Pancreas (tissue), 10 donors: ENCODE results near the gene MISP. TPM values are rescaled to one million over a fixed set of nuclear protein-coding genes. Genes with fewer than 3 reads are reported as not detected.

Source experiments
- ATAC-seq, 4 donors: fragments of 200-7000 bp; cut with Tn5 transposase; one replicate each; pipeline versions ENCODE4 v1.8.0 to v1.9.1; 2020; ENCODE audit warnings: mild to moderate bottlenecking in 4 of 4, moderate library complexity in 4 of 4
- DNase-seq, 6 donors: peaks; one replicate each; pipeline ENCODE4 v3.0.0-alpha.2; 2020
- FAIRE-seq: peaks from 2 replicates; lab custom pipeline; 2012; peaks lifted over from hg19 to GRCh38; lab: Jason Lieb, UNC
- H3K27ac ChIP-seq, 4 donors: fragments of 200-600 bp; sonication (generic); 1 replicate in 3 of 4; 2 replicates in 1 of 4; pipeline versions ENCODE4 v1.5.0 to v1.8.0; 2020
- H3K27me3 ChIP-seq, 4 donors: fragments of 200-600 bp; one replicate each; pipeline ENCODE4 v1.8.0; 2021
- H3K36me3 ChIP-seq, 3 donors: fragments of 200-600 bp; sonication (generic) in 1 of 3; one replicate each; pipeline versions ENCODE4 v1.5.0 to v1.8.0; 2020 to 2021
- H3K4me1 ChIP-seq, 3 donors: fragments of 200-600 bp; one replicate each; pipeline ENCODE4 v1.8.0; 2021
- H3K4me3 ChIP-seq, 4 donors: fragments of 200-600 bp; sonication (generic) in 2 of 4; one replicate each; pipeline versions ENCODE4 v1.5.0 to v1.8.0; 2020 to 2021
- H3K9me3 ChIP-seq, 4 donors: fragments of 200-600 bp; one replicate each; pipeline ENCODE4 v1.8.0; 2021
- CTCF ChIP-seq, 4 donors: fragments of 200-600 bp; sonication (generic) in 3 of 4; IDR thresholded peaks; one replicate each; pipeline versions ENCODE4 v1.5.0 to v1.8.0; 2021; ENCODE audit warnings: antibody characterized with exemption in 4 of 4
- WGBS, 2 donors: extraction: QIAGEN DNeasy Blood & Tissue Kit; methylation state at CpG; one replicate each; pipeline ENCODE4 v1.1.7; 2013; 5-methylcytosine and 5-hydroxymethylcytosine counted together
- intact Hi-C, 3 donors: fragments of 100-400 bp; cut with DNase I; formaldehyde crosslinking; loops; one replicate each; pipeline versions ENCODE4 v1.11.1 to v1.14.2; 2022
- polyA plus RNA-seq, 2 donors: library from polyadenylated mRNA; stranded (reverse); fragments of 200-250 nt; gene quantifications; one replicate each; pipeline ENCODE4 v1.2.3, GENCODE V29; 2013
- total RNA-seq, 6 donors: library from RNA; stranded (reverse); fragmentation: NEBNext Ultra II Directional in 4 of 6; extraction: Animal tissue kit (Norgen Biotek cat#: 25700) in 4 of 6; gene quantifications; one replicate each; pipeline versions ENCODE4 v1.2.1 to v1.2.4, GENCODE V29; 2021 to 2023
- donor health status: healthy with polysubstance abuse.
- donor health status: DM: no; HTN: no; CAD: no; lungs with moderate emphysema.
- donor health status: DM: no; HTN: no; CAD: no.
- donor health status: control.
- donor health status: control.
- donor health status: Bipolar disorder and iron deficiency.
- donor health status: DM: yes; HTN: yes; CAD: no.
- donor health status: DM: no; HTN: no; CAD: no.
- donor health status: DM: no; HTN: no; CAD: no.
- donor health status: DM: yes; HTN: yes; CAD: no.

The MISP gene
- total and polyA plus RNA-seq, 8 donors: 0.63 to 7.5 (median 1.3) TPM

- no peak overlapping the region for H3K4me3 ChIP-seq
- no peak for TF ChIP-seq CTCF (IDR thresholded peaks at IDR 0.05)
- FAIRE-seq: no peak
- no peaks in the 10 kb centered on the region for H3K27me3 ChIP-seq
- peak in 1 of 6 donors; percentile 35 for DNase-seq
- intact Hi-C loops: no loop called here
- no peaks in the 10 kb centered on the region for H3K4me1 ChIP-seq
- no peaks in the 10 kb centered on the region for H3K9me3 ChIP-seq
- no peak overlapping the region for H3K27ac ChIP-seq
- 93 to 95% methylated on average over 26 of the region's 26 CpGs for WGBS, 2 donors
- no peak for ATAC-seq
- peaks cover 24 to 88% (median 76%) of the 10 kb centered on the region in 3 donors for H3K36me3 ChIP-seq
Observed at GRCh38 chr19:808423-808775, 57.5 kb downstream of the MISP start.

GRCh38 chr19:810077-810855 lies 59.4 kb downstream of the MISP start:
- TF ChIP-seq CTCF (IDR thresholded peaks at IDR 0.05): no peak
- no peak overlapping the region for H3K4me3 ChIP-seq
- ATAC-seq (no peak), DNase-seq (peak in 2 of 6 donors; percentile 62 to 82), FAIRE-seq (no peak)
- no peaks in the 10 kb centered on the region for H3K27me3 ChIP-seq
- no peaks in the 10 kb centered on the region for H3K4me1 ChIP-seq
- no peak overlapping the region for H3K27ac ChIP-seq
- 84 to 88% methylated on average over 27 to 30 of the region's 30 CpGs for WGBS, 2 donors
- H3K36me3 ChIP-seq: peaks cover 24 to 73% (median 59%) of the 10 kb centered on the region in 3 donors
- H3K9me3 ChIP-seq: no peaks in the 10 kb centered on the region
- intact Hi-C loops: no loop called here

- intact Hi-C loops: no loop called here
Observed at GRCh38 chr19:810883-811489, 60.1 kb downstream of the MISP start.

GRCh38 chr19:811506-812048 lies 60.7 kb downstream of the MISP start:
- DNase-seq (no peak), FAIRE-seq (no peak), ATAC-seq (no peak)
- Histone ChIP-seq H3K27ac (no peak overlapping the region), H3K36me3 (peaks cover 16 to 60% (median 46%) of the 10 kb centered on the region in 3 donors), H3K9me3 (no peaks in the 10 kb centered on the region), H3K27me3 (no peaks in the 10 kb centered on the region), H3K4me1 (no peaks in the 10 kb centered on the region), H3K4me3 (no peak overlapping the region)
- intact Hi-C loops: no loop called here
- TF ChIP-seq CTCF (IDR thresholded peaks at IDR 0.05): no peak
- 96% methylated on average over 20 of the region's 20 CpGs for WGBS, 2 donors

More at GRCh38 chr19:810883-811489, 60.1 kb downstream of the MISP start:
- no peaks in the 10 kb centered on the region for H3K4me1 ChIP-seq
- no peaks in the 10 kb centered on the region for H3K27me3 ChIP-seq
- peak in 1 of 4 donors; percentile 5 for ATAC-seq
- no peak overlapping the region for H3K27ac ChIP-seq
- DNase-seq: peak in 1 of 6 donors; percentile 38
- H3K9me3 ChIP-seq: no peaks in the 10 kb centered on the region
- no peak for FAIRE-seq
- 93% methylated on average over 25 of the region's 25 CpGs for WGBS, 2 donors
- peaks cover 20 to 66% (median 52%) of the 10 kb centered on the region in 3 donors for H3K36me3 ChIP-seq
- no peak overlapping the region for H3K4me3 ChIP-seq
- TF ChIP-seq CTCF (IDR thresholded peaks at IDR 0.05): no peak
